Stimulated activated CD8-positive, alpha-beta memory T cell treated with anti-CD3 and anti-CD28 coated beads, Interleukin-12 subunit alpha, Interleukin-12 subunit beta, amount 100 ng/mL, for 1 hour (primary cell): ENCODE measurements around the gene ZNF670.
"Not testable (repeated sequence)": the region's sequence is repeated elsewhere in the genome, so short reads cannot be mapped to it uniquely, and the experiment has no call there.

Source experiments
- DNase-seq: peaks from one replicate; pipeline ENCODE4 v3.0.0-alpha.2; 2020; ENCODE audit warnings: low read depth

Gene ZNF670

GRCh38 chr1:247078258-247079140, at the start of gene ZNF670:
Gene ZNF670, minus strand, starts transcription at chr1:247078811. Its CDS starts 215 bp downstream, at chr1:247078596.
- DNase-seq = peak; percentile 73

DNA sequence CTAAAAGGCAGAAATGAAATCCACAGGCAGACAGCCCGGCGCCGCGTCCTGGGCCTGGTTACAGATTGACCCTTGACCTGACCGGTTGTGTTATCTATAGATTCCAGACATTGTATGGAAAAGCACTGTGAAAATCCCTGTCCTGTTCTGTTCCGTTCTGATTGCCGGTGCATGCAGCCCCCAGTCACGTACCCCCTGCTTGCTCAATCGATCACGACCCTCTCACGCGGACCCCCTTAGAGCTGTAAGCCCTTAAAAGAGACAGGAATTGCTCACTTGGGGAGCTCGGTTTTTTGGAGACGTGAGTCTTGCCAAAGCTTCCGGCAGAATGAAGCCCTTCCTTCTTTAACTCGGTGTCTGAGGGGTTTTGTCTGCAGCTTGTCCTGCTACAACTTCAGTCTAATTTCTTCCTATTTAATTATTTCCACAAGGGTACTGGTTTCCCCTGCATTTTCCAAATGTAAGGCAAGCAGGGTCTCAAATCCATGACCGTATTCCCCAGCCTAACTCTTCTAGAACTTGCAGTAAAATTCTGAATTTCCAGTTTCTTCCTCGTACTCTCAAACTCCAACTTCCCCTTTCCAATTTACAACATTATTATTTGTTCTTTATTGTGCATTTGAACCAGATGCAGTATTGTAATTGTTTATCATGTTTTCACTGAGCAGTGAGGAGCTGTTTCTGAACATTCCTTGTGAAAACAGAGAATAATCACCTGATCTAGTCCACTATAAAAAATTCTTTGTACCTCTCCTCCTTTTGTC, 49.1 kb upstream of the ZNF670 start:
- not testable (repeated sequence) for DNase-seq

DNA sequence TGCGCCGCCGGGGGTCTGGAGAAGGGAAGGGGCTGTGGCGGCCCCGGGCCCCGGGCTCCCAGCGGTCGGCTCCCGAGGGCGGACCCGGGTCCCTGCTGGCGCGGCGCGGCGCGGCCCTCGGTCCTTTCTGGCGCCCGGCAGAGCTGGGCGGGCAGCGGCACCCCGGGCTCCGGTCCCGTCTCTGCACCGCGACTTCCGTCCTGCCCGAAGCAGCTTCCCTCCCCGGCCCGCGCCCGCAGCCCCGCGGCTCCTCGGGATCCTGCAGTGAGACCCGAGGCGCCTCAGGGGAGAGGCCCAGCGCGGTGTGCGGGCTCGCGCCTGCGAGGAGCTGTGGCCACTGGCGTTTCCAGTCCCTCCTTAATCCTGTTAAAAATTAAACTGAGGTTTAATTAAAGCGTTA, 48.0 kb upstream of the ZNF670 start:
- not testable (repeated sequence) for DNase-seq

DNA sequence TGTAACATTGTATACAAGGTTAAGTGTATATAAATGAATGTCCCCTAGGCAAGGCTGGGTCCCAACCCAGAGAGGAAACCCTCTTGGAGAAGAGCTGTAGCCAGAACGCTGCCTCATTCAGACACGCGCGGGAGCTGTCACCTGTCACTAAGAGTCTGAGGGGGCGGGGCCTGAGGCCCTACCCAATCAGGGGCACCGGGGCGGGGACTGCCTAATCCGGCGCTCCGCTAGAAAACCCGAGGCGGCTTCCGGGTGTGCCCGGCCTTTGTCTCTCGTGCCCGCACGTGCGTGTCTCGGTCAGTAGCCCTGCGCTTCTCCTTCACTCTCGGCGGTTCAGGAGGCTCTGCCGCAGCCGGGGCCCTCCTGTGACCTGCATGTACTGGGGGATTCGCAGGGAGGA, 47.6 kb upstream of the ZNF670 start:
- DNase-seq = not testable (repeated sequence)

DNA sequence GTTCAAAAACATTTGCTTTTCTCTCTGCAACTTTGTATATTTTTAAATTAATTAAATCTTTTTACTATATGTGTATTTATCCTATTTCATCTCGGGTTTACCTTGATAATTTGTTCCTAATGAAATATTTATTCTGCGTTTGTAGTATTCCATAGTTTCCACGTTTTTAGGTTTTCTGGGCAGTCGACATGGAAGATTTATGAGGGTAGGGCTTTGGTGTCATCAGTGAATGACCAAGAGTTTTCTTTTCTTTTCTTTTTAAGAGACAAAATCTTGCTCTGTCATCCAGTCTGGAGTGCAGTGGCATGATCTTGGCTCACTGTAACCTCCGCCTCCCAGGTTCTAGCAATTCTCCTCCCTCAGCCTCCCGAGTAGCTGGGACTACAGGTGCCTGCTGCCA, 42.8 kb upstream of the ZNF670 start:
- no peak for DNase-seq

- not testable (repeated sequence) for DNase-seq
Observed at GRCh38 chr1:247120408-247120668, 41.7 kb upstream of the ZNF670 start.

GRCh38 chr1:247119600-247120407, 41.2 kb upstream of the ZNF670 start:
- DNase-seq = no peak

- DNase-seq = no peak
Observed at GRCh38 chr1:247118946-247119446, 40.4 kb upstream of the ZNF670 start.

DNA sequence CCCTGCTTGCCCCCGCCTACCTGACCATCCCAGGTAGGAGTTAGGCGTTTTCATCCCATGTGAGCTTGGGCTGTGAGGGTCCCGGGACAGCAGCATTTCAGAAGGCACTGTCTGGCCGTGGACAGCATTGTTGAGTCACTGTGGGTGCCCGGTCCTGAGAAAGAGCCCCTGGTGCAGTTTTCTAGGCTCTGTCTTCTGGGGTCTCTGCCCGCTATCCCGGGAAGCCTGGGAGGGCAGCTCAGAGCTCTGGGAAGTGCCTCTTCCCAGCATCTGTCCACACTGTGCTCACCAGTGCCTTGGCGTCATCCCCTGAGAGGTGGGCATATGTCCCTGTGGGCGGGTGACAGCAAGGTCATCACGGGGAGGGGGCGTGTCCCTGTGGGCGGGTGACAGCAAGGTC, 36.9 kb upstream of the ZNF670 start:
- DNase-seq = no peak

DNA sequence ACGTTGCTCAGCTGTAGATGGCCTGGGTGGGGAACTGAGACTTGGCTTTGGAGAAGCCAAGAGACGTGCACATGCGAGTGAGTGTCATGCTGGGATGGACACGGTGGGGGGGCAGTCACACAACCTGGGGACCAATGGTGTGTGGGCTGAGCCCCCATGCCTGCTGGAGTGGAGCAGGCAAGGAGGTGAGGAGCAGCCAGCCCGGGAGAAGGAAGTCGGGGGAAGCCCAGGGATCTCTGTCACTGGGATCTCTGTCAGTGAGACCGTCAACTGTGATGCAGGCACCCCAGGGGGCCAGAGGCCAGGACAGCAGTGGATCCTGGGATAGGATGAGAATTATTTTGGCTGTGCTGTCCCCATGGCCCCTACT, 36.5 kb upstream of the ZNF670 start:
- no peak for DNase-seq

DNA sequence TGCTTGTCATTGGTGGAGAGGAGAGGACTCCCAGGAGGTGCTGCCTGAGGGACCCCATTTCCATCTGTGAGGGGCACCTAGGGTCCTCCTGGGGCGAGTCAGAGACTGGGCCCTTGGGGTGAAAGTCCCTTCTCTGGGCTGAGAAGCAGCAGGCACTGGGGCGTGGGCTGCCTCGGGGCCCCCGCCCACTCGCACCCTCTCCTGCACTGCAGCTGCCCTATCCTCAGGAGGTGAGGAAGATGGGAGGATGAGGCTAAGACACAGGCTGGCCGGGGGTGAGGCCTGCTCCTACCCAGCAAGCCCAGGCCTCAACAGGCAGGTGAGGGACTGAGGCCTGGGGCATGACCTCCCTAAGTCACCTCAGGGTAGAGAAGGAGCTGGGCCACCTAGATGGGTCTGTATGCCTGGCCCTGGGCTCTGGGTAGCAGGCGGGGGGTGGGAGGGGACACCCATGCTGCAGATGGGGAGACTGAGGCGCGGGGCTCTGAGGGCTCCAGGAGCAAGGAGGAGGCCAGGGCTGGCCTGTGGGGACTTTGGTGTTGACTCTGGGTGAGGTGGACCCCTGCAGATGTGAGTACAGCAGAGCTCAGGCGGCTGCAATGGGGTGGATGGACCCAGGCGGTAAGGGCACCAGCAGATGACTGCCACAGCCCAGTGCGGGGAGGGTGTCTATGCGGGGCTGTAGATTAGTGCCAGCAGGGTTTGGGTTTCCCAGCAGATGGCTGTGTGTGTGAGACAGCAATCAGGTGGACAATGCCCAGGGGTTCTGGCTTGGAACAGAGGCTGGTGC, 35.9 kb upstream of the ZNF670 start:
- DNase-seq = no peak

DNA sequence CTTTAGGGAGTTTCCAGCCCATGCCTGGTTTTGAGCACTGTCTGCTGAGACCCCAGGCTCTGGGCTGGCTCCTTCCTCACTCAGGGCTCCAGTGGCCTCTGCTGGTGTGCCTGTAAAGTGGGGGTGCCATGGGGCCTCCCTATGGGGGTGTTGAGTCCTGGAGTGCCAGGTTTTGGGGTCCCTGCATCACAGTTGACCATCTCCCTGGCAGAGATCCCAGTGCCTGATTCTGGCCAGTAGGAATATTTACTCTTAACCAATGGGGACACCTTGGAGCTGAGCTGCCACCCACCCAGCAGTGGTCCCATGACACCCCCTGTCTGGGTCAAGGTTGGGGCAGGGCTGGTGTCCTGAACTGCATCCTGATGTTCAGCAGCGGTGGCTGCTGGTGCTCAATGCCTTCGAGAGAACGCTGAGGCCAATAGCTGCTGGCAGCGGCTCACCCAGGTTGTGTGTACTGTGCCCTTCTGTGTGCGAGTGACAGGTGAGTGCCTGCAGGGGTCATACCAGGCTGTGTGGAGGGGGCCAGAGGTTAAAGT, 35.2 kb upstream of the ZNF670 start:
- DNase-seq = no peak

DNA sequence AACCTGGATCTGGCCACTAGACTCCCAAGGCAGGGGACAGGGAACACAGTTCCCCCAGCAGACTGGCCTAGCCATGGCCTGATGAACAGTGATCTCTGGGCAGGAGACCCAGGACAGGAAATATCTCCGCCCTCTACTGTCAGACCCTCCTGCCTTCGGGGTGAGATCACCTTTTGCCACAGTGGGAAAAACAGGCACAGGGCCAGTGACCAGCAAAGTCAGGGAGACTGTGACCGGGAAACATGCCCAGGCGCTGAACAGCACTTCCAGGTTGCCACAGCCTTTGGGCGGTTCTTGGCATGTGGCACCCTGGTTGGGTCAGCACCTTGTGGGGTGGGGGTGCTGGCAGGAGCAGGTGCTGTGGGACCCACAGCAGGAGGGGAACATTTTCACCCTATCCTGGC, 34.5 kb upstream of the ZNF670 start:
- no peak for DNase-seq

DNA sequence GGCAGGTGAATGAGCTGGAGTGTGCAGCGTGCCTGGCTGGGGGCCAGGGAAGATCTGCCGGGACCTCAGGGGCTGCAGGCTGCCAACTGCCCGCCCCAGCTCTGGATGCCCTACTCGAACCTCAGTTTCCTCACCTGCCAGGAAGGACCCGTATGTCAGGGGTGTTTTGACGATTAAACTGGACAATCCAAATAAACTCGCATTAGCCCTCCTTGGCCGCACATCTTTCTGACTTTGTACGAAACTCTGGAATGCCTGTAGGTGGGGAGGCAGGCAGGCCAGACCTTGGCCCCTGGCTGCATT, 33.8 kb upstream of the ZNF670 start:
- DNase-seq = no peak

DNA sequence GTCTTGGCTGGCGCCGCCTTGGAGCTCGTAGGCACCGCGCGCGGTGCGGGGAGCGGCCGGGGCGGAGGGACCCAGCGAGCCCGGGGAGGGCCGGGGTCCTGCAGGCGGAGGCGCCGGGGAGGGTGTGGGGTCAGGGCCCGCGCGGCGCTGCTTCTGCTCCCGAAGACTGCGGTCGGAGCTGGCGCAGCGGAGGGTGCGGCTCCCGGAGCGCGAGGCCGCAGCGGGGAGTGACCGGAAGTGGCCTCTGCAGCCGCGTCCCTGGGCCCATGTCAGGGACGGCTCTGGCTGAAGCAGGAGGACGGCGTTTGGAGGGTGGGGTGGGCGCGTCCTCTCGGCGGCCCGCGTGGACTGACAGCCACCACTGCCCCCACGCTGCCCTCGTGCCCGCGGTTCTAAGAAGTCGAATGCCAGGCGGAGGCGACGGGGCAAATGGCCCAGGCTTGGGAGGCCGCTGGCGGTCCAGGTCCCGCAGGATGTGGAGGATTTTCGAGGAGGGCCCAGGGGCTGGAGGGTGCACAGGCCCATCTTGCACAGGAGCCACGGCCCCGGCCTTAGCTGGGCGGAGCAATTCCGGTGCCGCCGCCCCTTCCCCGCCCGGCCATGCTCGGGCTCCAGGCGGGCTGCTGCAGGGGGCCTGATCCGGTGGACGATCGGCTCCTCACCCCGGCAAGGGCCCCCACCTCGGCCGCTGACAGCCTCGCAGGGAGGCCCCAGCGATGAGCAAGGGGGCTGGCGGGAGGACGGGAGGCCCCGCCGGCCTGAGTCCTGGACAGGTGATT, 33.3 kb upstream of the ZNF670 start:
- DNase-seq = no peak

DNA sequence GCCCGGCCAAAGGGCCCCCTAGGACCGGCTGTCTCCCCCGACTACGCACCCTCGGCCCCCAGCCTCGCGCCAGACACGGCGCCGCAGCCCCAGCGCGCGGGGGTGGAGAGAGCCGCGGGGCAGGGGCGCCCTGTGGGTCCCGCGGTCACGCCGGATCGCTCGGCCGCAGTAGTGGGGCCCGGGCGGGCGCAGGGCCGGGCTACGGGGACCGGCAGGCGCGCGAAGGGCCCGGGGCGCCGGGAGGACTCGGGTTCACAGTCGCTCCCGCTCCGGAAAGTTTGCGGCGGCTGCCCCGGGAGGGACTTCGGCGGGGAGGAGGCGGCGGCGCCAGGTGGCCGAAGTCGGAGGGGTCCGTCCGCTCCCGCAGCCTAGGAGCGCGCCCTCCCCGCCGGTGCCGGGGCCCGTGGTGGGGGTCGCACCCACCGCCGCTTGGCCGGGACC, 32.7 kb upstream of the ZNF670 start:
- no peak for DNase-seq

- DNase-seq = no peak
Observed at GRCh38 chr1:247110627-247111258, 32.1 kb upstream of the ZNF670 start.

GRCh38 chr1:247107694-247108093, 29.1 kb upstream of the ZNF670 start:
- DNase-seq = no peak

DNA sequence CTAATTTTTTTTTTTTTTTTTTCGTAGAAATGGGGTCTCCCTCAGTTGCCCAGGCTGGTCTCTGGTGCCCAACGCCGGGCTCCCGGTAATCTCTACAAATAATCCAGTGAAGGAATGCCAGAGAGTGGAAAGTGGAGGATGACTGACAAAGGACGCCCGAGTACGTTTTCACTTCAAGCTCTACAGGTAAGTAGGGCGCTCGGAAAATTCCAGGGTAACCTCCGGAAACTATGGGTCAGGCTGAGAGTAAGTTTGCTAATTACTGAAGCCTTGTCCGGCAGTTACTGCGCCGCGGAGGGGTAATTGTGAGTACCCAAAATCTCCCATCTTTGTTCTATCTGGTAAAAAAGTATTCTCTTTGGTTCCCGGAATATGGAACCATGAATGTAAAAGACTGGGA, 27.4 kb upstream of the ZNF670 start:
- DNase-seq = no peak

- no peak for DNase-seq
Observed at GRCh38 chr1:247104965-247105364, 26.4 kb upstream of the ZNF670 start.
